GM19397 (cell line): ENCODE measurements around the gene TPK1.
"Not testable (repeated sequence)": the region's sequence is repeated elsewhere in the genome, so short reads cannot be mapped to it uniquely, and the experiment has no call there.

ENCODE experiments used
- ATAC-seq: cut with Tn5 transposase; IDR thresholded peaks from one replicate; pipeline ENCODE4 v1.9.1; 2021; ENCODE audit warnings: mild to moderate bottlenecking, moderate library complexity; ENCODE audit not compliant: unreplicated experiment

TPK1 gene

DNA sequence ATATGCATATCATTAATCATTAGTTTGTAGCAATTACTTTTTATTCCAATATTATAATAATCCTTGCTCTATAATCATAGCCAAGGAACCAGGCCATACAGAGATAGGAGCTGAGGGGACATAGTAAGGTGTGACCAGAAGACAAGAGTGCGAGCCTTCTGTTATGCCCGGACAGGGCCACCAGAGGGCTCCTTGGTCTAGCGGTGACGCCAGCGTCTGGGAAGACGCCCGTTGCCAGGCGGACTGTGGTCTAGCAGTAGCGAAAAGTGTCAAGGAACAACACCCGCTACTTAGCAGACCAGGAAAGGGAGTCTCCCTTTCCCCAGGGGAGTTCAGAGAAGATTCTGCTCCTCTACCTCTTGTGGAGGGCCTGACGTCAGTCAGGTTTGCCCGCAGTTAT is 109.0 kb downstream of the TPK1 start:
- not testable (repeated sequence) for ATAC-seq

DNA sequence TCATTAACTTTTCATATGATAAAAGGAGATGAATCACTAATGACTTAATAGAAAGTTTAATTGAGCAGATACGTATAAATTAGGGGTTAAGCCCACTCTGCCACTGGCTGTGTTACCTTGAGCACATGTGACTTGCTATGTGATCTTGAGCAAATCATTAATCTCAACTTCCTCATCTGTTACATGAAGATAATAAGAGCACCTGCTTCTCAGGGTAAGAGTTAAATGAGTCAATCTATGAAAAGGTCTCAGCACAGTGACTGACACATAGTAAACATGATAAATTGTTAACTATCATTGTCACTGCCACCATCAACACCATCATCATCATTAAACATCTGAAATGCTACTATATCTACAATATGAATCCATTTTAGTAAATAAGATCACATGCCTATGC is 110.8 kb downstream of the TPK1 start:
- ATAC-seq, result peak; percentile 100

DNA sequence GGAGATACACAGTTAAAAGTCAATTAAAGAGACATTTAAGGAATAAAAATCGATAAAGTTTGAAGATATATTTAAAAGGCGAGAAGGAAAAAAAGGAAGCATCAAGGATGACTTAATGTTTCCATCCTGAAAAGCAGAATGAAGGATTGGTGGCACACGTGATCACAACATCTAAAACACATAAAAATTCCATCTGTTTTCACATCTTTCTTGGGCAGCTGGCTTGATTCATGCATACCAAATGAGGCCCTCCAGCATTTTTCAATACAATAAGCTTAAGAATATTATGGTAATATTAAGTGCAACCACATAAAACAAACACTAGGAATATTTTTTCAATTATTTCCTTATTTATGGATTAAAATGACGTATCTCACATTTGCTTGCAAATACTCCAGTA is 112.6 kb downstream of the TPK1 start:
- ATAC-seq, result no peak

DNA sequence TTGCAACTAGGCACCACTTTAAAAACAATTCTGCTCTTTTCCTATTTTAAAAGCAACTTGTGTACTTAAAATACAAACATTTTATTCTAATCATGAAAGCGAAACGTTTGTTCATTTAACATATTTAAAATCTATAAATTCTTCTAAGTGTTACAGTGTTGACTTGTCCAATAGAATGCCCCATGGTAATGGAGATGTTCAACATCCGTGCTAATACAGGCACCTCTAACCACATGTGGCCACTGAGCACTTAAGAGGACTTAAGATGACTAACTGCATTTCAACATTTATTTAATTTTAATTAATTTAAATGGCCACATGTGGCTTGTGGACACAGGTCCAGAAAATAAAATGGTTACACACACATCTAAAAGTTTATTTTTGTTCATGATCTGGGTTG is 115.1 kb downstream of the TPK1 start:
- ATAC-seq, result no peak

DNA sequence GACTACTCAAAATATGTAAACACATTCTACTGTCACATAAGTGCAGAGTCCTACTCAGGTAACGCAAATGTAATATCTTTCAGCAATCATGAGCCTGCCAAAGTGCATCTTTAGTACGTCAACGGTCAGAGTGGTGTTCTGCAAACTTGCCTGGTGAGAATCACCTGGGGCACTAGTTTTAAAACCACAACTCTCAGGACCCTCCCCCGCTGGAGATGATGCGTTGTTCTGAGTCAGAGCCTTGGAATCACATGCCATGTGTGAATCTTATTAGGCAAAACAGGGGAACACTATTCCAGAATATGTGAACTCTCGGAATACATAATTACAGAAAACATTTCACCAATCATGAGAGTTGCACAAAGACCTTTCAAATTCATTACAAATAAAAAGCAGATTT is 115.7 kb downstream of the TPK1 start:
- no peak for ATAC-seq

DNA sequence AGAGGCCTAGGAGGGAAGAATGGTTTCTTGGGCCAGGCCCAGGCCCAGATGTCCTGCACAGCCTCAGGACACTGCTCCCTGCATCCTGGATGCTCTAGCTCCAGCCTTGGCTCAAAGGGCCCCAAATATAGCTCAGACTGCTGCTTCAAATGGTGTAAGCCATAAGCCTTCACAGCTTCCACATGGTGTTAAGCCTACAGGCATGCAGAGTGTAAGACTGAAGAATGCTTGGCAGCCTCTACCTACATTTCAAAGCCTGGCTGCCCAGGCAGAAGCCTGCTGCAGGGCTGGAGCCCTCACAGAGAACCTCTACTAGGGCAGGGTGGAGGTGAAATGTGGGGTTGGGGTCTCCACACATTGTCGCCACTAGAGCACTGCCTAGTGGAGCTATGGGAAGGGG is 118.1 kb downstream of the TPK1 start:
- no peak for ATAC-seq

DNA sequence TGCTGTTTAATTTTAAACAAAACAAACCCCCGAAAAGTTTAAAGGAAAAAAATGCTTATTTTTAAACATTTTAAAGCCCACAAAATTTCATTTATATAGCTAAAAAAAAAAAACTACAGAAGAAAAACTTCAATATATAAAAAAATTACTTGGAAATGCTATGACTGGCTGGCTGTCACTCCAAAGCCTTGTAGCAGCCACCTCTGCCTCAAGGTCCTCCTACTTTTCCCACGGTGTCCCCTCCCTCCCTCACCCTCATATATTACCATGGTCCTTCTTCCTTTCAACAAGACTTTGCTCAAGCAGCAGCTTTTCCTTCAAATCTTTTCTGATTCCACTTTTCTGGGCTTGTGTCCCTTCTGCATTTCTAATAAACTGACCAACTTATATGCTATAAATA is 122.0 kb downstream of the TPK1 start:
- ATAC-seq, result no peak

DNA sequence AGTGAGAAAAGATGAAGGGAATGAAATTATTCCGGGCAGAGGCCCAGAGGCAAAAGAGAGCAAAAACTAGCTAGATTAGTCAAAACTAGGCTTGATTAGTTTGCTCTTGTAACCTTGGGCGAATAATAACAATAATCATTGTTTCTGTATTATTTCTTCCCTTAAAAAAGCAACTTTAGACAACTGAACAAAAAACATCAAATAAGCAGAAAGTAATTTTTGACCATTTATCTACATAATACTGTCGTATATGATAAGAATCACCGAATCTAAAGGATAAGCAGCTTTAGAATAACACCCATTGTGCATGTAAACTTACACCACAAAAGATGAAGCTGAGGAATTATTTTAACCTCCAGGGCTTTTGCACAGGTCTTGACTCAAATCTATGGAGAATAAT is 125.1 kb downstream of the TPK1 start:
- no peak for ATAC-seq

DNA sequence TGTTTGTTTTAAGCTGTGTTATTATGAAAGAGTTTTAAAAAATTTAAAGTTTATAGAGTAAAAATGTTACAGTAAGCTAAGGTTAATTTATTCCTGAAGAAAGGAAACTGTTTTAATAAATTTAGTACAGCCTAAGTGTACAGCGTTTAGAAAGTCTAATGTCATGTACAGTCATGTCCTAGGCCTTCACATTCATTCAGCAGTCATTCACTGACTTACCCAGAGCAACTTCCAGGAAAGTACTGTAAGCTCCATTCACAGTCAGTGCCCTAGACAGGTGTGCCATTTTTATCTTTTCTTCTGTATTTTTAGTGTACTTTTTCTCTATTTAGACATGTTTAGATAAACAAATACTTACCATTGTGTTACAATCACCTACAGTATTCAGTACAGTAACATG is 126.8 kb downstream of the TPK1 start:
- no peak for ATAC-seq

DNA sequence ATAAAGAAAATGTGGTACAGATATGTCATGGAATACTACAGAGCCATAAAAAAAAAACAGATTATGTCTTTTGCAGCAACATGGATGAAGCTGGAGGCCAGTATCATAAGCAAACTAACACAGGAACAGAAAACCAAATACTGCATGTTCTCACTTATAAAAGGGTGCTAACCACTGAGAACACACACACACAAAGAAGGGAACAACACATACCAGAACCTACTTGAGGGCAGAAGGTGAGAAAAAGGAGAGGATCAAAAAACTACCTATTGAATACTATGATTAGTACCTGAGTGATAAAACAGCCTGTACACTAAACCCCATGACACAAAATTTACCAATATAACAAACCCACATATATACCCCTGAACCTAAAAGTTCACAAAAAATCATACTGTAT is 144.6 kb downstream of the TPK1 start:
- ATAC-seq, result no peak

DNA sequence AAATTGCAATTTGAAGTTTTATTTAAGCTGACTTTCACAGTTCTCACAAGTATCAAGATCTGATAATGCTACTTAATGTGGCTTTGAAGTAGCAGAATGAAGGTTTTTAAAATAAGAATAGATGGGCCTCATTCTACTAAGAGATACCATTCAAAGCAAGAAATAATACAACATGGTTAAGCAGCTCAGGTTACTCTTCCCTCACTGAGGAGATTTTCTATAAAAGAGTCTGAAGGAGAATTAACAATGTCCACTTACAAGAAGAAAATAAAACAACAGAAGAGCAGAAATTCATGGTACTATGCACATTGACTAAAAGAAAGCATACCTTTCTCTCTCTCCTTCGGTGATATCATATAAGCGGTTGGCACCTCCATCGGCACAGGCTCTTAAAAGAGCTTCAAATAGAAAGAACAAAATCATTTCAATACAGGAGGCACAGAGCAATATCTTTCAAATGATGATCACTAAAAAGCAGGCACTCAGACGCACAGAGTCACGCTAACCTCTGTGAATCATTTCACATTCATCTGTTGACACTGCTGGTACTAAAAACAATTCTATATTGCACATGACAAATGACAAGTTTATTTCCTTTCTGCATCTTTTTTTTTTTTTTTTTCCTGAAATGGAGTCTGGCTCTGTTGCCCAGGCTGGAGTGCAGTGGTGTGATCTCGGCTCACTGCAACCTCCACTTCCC is 153.1 kb downstream of the TPK1 start:
- no peak for ATAC-seq

DNA sequence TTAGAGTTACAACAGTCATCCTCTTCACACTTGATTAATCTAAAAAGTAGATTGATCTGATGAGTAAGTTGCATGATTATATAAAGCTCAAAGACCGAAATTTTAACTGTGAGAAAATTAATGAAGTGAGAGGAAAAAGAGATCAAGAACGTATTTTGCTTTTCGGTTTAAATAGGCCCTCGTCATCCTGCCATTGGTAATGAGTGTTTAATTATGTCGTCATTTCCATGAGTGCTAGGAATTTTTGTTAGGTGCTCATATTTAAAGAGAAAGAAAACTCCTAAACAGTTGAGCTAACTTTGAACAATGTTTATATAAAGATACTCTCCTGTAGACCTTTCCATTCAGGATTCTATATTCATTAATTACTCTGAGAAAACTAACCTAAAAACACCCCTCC is 159.4 kb downstream of the TPK1 start:
- ATAC-seq, result no peak

DNA sequence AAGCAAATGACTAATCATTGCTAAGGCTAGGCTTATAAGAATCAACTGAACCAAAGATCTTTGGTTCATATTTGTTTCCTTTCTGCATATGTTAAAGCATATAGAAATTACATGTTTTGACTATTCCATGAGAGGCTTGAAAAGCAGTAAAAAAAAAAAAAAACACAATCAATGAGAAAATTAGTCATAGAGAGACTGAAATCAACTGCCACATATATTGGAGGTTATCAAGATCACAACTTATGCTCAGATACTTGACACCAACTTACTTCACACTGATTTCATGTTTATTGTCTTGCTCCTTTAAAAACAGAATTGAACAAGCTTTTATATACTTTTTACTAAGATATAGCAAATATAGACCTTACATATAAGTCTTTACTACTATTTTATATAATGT is 161.3 kb downstream of the TPK1 start:
- ATAC-seq, result no peak

DNA sequence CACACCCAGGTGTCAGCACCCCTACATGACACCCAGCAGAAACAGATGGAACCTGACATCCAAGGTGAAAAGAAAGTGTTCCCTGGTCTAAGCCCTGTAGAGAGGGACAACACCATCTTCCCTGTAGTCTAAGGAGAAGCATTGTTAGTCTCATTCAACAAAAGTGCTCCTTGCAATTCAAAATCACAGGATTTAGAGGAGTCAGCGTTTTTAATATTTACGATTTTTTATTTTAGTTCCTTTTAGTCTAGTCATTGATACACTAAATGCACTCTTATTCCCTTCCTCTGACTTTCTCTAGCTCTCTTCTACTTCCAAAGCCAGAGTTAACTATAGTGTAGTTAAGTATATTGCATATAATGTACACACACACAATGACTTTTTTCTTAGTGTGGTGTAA is 163.0 kb downstream of the TPK1 start:
- no peak for ATAC-seq

DNA sequence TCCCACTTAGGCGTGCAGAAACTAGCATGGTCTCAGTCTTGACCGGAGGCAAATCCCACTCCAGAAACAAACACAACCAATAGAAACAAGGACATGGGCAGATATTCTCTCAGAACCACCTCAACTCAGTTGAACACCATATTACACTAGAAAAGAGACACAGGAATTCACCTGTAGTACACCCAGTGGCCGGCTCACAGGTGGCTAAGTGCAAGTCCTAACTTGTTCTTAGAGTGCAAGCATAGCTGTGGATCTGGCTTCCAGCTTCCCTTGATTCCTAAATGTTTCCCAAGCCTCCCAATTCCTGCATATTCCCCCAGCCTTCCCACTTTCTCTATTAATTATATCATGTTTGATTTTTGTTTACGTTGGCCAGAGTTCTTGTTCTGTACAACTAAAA is 164.4 kb downstream of the TPK1 start:
- ATAC-seq, result no peak

DNA sequence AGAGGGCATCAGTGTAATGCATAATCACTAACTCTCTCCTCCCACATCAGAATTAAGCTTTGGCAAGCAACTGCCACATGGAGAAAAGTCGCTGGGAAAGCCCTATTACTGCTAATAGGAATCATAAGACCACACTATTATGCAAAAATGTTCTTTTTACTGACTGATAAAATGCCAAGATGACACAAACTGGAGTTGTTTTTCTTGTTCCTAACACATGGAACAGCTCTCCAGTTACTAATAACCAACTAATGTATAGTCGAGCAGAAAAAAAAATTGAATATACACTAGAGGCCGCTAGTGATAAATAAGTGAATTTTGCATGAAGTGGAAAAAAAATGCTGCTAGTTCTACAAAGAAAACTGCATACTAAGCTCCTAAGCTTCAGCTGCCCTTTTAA is 165.6 kb downstream of the TPK1 start:
- ATAC-seq, result no peak

DNA sequence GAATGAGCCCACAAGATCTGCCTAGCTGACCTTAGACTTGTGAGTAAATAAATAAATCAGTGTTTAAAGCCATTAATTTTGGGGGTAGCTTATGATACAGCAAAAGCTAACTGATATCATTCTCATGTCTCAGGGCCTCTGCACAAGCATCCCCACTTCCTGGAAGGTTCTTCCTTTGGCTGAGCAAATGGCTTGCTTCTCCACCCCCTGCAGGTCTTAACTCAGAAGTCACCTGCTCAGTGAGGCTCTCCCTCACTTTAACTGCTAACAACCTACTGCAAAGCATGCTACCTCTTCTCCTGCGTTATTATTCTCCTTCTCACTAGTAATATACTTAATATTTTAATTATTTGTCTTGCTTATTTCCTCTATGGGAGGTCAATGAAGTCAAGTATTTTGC is 167.3 kb downstream of the TPK1 start:
- no peak for ATAC-seq

DNA sequence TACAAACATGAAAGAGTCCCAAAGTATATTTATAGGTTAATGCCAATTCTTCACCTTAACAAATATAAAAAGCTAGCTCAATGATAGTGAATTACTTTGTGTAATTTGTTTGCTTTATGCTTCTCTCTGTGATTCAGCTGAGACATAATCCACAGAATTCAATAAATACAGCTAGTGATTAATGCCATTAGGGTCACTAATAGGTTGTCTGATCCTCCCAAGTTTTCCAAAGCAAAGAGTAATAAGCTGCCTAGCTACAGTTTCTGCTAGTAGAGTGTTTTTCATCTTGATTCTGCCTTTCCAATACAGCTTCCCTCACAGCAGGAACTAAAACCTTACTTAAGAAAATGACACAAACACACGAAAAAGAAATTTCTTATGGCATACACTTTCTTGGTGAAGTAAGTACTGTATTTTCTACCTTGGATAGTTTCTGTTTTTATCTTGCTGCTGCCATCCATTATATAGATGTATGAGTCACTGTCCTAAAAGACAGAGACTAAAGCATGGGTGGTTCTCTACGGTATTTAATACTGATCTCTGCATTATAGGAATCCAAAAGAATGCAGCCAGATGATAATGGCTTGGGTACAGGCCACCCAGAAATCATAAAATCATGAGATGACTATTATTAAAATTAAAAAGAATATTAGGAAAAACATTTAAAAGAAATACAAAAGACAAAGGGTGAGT is 170.0 kb downstream of the TPK1 start:
- ATAC-seq, result no peak

DNA sequence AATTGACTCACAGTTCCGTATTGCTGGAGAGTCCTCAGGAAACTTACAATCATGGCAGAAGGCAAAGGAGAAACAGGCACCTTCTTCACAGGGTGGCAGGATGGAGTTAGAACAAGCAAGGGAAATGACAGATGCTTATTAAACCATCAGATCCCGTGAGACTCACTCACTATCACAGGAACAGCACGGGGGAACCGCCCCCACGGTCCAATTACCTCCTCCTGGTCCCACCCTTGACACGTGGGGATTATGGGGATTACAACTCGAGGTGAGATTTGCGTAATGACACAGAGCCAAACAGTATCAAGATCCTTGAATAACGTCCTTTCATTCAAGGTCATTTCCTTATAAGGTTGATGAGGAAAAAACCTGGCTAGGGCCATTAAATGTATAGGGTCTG is 176.6 kb downstream of the TPK1 start:
- ATAC-seq, result no peak

DNA sequence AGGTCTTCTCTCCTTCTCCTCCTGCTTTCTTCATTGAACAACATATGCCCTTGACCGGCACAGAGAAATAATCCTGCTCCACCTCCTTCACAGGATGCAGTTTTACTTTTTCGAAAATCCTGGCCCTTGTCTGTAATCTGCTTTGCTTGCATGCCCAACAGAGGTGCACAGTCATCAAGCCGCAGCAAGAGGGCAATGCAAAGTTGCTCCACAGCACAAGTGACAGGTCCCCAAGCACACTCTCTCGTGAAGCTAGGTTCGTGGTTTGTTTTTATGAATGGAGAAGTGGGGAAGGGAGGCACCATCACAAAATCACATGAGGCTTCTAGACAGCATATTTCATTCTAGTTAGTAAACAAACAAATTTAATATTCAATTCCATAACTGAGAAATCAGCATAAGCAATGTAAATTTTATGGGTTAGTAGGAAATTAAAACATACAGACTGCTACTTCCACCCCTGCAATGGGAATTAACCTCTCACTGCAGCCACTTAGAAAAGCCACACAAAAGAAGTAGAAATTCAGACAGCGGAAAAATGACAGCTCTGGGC is 178.8 kb downstream of the TPK1 start:
- ATAC-seq, result peak; percentile 62

DNA sequence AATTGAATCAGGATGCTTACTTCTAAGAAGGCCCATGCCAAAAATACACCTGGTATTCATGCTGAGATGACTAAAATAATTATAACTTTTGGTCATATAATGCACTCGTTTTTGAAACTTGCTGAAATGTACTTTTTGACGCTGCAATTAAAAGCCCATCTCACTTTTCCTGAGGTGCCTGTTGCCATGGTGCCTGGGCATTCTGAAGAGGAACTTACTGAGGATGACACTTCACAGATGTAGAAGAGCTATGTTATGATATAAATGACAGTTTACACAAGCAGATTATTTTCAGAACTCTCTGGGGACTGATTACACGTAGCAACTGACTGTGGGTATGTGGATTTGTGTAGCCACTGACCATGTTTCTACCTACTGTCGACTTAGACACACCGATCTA is 182.4 kb downstream of the TPK1 start:
- no peak for ATAC-seq

DNA sequence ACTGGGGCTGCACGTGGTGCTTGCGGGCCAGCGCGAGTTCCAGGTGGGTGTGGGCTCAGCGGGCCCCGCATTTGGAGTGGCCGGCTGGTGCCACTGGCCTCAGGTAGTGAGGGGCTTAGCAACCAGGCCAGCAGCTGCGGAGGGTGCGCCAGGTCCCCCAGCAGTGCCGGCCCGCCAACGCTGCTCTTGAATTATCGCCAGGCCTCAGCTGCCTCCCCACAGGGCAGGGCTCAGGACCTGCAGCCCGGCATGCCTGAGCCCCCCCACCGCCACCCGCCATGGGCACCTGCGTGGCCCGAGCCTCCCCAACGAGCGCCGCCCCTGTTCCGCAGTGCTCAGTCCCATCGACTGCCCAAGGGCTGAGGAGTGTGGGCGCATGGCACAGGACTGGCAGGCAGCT is 185.4 kb downstream of the TPK1 start:
- ATAC-seq, result no peak

DNA sequence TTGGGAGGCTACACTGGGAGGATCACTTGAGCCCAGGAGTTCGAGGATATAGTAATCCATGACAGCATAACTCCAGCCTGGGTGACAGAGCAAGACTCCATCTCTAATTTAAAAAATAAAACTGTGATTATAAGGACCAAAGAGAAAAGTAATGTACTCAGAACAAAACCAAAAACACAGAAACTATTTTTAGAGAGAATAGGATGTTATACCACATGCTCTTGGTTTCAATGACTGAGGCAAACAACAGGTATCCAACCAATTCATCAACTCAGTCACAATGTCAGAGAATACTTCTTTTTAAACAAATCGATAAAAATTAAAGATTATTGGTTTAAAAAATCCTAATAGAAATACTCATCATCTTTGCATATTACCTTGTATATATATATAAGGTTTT is 186.7 kb downstream of the TPK1 start:
- ATAC-seq, result no peak
